Measurements from ENCODE around the gene LDLRAD3.
"Not testable (repeated sequence)": the region's sequence is repeated elsewhere in the genome, so short reads cannot be mapped to it uniquely, and the experiment has no call there.

The LDLRAD3 gene

GRCh38 chr11:36186340-36187175, 242.7 kb downstream of the LDLRAD3 start:
- DNase-seq, result no peak

- DNase-seq, result no peak
These were observed 243.8 kb downstream of the LDLRAD3 start for GRCh38 chr11:36187622-36188021.

GRCh38 chr11:36189735-36190134, 245.9 kb downstream of the LDLRAD3 start:
- DNase-seq, result not testable (repeated sequence)

GRCh38 chr11:36191941-36192340, 248.1 kb downstream of the LDLRAD3 start:
- no peak for DNase-seq

GRCh38 chr11:36192425-36193289, 248.8 kb downstream of the LDLRAD3 start:
- no peak for DNase-seq

GRCh38 chr11:36193290-36193619, 249.4 kb downstream of the LDLRAD3 start:
- DNase-seq, result no peak

GRCh38 chr11:36193721-36194120, 249.9 kb downstream of the LDLRAD3 start:
- no peak for DNase-seq

- no peak for DNase-seq
These were observed 251.9 kb downstream of the LDLRAD3 start for GRCh38 chr11:36195496-36196354.

GRCh38 chr11:36196411-36196998, 252.6 kb downstream of the LDLRAD3 start:
- no peak for DNase-seq

GRCh38 chr11:36201411-36201810, 257.5 kb downstream of the LDLRAD3 start:
- DNase-seq, result no peak

- no peak for DNase-seq
These were observed 261.7 kb downstream of the LDLRAD3 start for GRCh38 chr11:36205536-36205935.

- no peak for DNase-seq
These were observed 266.7 kb downstream of the LDLRAD3 start for GRCh38 chr11:36210529-36210928.

GRCh38 chr11:36211761-36212430, 268.0 kb downstream of the LDLRAD3 start:
- DNase-seq, result no peak

- DNase-seq, result no peak
These were observed 268.9 kb downstream of the LDLRAD3 start for GRCh38 chr11:36212564-36213392.

- no peak for DNase-seq
These were observed 269.6 kb downstream of the LDLRAD3 start for GRCh38 chr11:36213393-36213840.

- no peak for DNase-seq
These were observed 270.6 kb downstream of the LDLRAD3 start for GRCh38 chr11:36214480-36214879.

GRCh38 chr11:36214976-36215692, 271.3 kb downstream of the LDLRAD3 start:
- DNase-seq, result no peak

GRCh38 chr11:36215693-36216060, 271.8 kb downstream of the LDLRAD3 start:
- DNase-seq, result no peak

- no peak for DNase-seq
These were observed 272.3 kb downstream of the LDLRAD3 start for GRCh38 chr11:36216061-36216615.

- no peak for DNase-seq
These were observed 274.5 kb downstream of the LDLRAD3 start for GRCh38 chr11:36218283-36218921.

All from activated CD4-positive, alpha-beta T cell treated with anti-CD3 and anti-CD28 coated beads for 1 hour (primary cell).